ENCODE data around the gene G6PD. TPM values are rescaled to one million over a fixed set of nuclear protein-coding genes. Genes with fewer than 3 reads are reported as not detected.

G6PD gene
- total RNA-seq, 1 experiment from 2014 or later = 68.7 TPM

DNA sequence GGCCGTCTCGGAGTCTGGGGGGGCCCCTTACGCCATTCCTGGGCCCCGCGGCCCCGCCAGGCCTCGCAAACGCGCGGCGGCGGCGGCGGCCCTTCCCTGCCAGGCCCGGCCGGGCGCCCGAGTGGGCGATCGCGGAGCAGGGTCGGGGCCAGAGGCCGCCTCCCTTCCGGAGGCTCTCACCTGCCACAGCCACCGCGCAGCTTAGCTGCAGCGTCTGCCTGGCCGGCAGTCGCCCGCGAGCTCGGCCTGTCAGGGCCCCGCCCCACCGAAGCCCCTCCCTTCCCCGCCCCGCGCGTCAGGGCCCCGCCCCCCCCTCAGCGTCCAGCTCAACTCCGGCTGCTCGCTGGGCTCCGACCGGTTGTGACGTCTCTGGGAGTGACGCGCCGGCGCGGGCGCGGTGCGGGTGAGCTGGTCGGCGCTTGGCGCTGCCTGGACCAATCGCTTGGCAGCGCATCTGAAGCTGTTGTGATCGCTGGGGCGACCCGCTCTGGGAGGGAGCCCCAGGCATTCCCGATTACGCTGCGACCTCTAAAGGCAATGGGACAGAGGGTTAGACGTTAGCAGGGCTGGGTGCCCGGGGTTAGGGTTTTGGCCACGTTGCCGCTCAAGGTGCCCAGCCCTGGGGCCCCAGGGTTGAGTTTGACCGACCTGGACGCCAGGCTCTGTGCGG is 56.1 kb downstream of the G6PD start, which contains the start of gene SLC10A3:
Gene SLC10A3 (minus strand): TSS at position 216 of the 670 bp plus-strand sequence. CDS start 1,689 bp downstream, outside the sequence.
- Histone ChIP-seq H4K8ac (replicated peaks; ENCODE audit: insufficient read length, low read depth, low read length) (no peak within 1 kb of the TSS), H3K79me1 (ENCODE audit: insufficient read depth, low read depth, low read length, poor library complexity, severe bottlenecking) (no peaks in the 10 kb centered on the region), H3K4me2 (ENCODE audit: insufficient read depth, insufficient read length, low read length) (peak within 1 kb of the TSS; percentile 33), H2BK20ac (ENCODE audit: low read depth, low read length, poor library complexity, severe bottlenecking) (no peak within 1 kb of the TSS), H2BK12ac (ENCODE audit: insufficient read length, low read depth, low read length) (no peak within 1 kb of the TSS), H2BK120ac (ENCODE audit: low read depth, low read length, poor library complexity, severe bottlenecking) (no peak within 1 kb of the TSS), H3K79me2 (ENCODE audit: insufficient read depth, low read length) (no peaks in the 10 kb centered on the region), H2BK5ac (ENCODE audit: insufficient read length, low read length) (no peak within 1 kb of the TSS), H3K9ac (ENCODE audit: extremely low read depth, insufficient read length, low read length) (no peak within 1 kb of the TSS), H3K56ac (ENCODE audit: insufficient read length, low read depth, low read length) (no peak within 1 kb of the TSS), H4K20me1 (ENCODE audit: control insufficient read depth, insufficient read depth, insufficient read length) (no peaks in the 10 kb centered on the region), H4K91ac (ENCODE audit: insufficient read length, low read depth, low read length) (no peak within 1 kb of the TSS), H2AFZ (ENCODE audit: low read length) (no peak within 1 kb of the TSS), H3K27ac (ENCODE audit: insufficient read length, low read depth, low read length) (no peak within 1 kb of the TSS), H2BK15ac (ENCODE audit: low read depth, low read length) (no peak within 1 kb of the TSS), H3K27me3 (ENCODE audit: insufficient read depth, low read length) (no peaks in the 10 kb centered on the region), H2AK5ac (ENCODE audit: insufficient read length, low read length) (no peak within 1 kb of the TSS), H3K4me1 (ENCODE audit: insufficient read depth, low read length) (no peaks in the 10 kb centered on the region), H3T11ph (ENCODE audit: low read length) (no peak within 1 kb of the TSS), H3K23ac (ENCODE audit: insufficient read length, low read depth, low read length) (no peak within 1 kb of the TSS), H3K14ac (ENCODE audit: insufficient read depth, low read length) (no peak within 1 kb of the TSS), H3K23me2 (ENCODE audit: insufficient read length, low read depth, low read length, poor library complexity, severe bottlenecking) (no peaks in the 10 kb centered on the region), H3K4ac (ENCODE audit: low read depth, low read length) (no peak within 1 kb of the TSS), H3K18ac (ENCODE audit: insufficient read length, low read depth, low read length) (no peak within 1 kb of the TSS), H4K5ac (ENCODE audit: insufficient read length, low read depth, low read length) (no peak within 1 kb of the TSS), H3K9me3 (ENCODE audit: control insufficient read depth, low read depth, low read length) (peaks cover 27% of the 10 kb centered on the region)
- H3K4me1 Mint-ChIP-seq = peaks cover 3 to 9% of the 10 kb centered on the region in 2 experiments; a peak in 3 of 4 replicates
- no peak for TF ChIP-seq CTCF (conservative IDR thresholded peaks at IDR 0.05)
- H3K27ac Mint-ChIP-seq = peak within 1 kb of the TSS; percentile 79 to 96 (median 95); a peak in 5 of 7 replicates
- no CpG with 5 or more reads among the region's 71 CpGs for WGBS (ENCODE audit: extremely low coverage, insufficient read length, low lambda C conversion rate)
- peak within 1 kb of the TSS; percentile 74 to 86 for H3K4me3 Mint-ChIP-seq
- peaks cover 5% of the 10 kb centered on the region; the same call in 1 of the 2 replicates for H3K27me3 Mint-ChIP-seq (ENCODE audit: low read depth)
- DNase-seq = peak; percentile 97
- peaks cover 3 to 14% (median 13%) of the 10 kb centered on the region in 3 experiments; a peak in 6 of 7 replicates for H3K36me3 Mint-ChIP-seq (ENCODE audit: insufficient read depth in 1 of 3, low read depth in 3 of 3)
- peaks cover 53 to 70% of the 10 kb centered on the region in 2 experiments for H3K9me3 Mint-ChIP-seq

All from H9 (cell line).